ENCODE data around the gene SEMA3G. TPM values are rescaled to one million over a fixed set of nuclear protein-coding genes. Genes with fewer than 3 reads are reported as not detected.
A peak's percentile ranks its signal among the peaks of the same experiment; 100 is the strongest.

The SEMA3G gene
- total RNA-seq, 2 donors from 2014 or later = 5.1 to 5.5 TPM

GRCh38 chr3:52456169-52456799 lies 11.4 kb upstream of the SEMA3G start:
- no peak for DNase-seq
- ATAC-seq = no peak
- intact Hi-C loops (cut with DNase I, micrococcal nuclease) = no loop called here

GRCh38 chr3:52455283-52456168 lies 10.6 kb upstream of the SEMA3G start, which contains the start of gene NISCH:
NISCH (plus strand) TSS chr3:52455604; CDS start chr3:52455642, 38 bp downstream.
- intact Hi-C loops (cut with DNase I, micrococcal nuclease) = no loop called here
- ATAC-seq = peak; percentile 91
- DNase-seq = peak; percentile 86 to 95

DNA sequence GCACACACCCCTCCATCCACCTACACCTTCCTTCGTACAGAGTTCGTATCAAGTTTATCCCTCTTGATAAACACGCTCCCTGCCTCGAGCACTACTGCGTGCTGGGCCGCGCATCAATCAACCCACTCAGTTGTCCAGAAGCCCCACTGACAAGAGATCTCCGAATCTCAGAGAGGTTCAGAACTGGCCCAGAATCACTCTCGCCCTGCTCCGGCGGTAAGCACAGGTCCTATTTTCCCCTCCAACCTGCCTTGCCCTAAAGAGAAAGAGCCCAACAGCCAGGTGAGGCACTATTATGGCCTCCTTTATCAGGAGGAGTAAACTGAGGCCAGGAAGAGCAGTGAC lies 10.0 kb upstream of the SEMA3G start:
- intact Hi-C loops (cut with DNase I, micrococcal nuclease) = no loop called here
- ATAC-seq (peak; percentile 18), DNase-seq (no peak)

DNA sequence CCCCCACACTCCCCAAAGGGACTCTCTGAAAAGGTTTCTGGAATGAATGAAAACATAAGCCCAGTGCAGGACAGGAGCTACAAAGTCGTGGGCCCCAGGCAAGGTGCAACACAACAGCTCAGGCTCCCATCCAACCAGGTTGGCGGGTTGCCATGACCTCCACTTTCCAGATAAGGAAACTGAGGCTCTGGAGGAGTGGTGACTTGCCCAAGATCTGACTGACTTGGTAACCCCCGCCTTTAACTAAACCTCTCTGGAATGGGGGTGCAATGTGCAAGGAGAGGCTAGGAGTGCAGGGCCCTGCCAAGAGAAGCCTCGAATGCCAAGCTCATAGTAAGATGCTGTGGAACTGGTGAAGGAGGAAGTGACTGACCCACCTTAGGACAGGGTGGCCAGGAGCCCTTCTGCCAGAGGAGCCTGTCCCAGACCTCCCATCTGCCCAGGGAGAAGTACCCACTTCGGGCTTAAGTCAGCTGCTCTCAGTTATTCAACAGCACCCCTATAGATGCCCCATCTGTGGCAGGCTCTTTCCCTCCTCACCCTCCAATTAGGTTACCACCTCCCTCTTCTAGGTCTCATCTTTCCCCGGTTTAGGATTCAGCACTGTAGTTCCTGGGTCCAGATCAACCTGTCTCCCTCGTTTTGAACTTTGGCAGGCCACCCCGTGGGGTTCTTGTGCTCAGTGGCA lies 9.5 kb upstream of the SEMA3G start:
- ATAC-seq = peak; percentile 6
- peak in 1 of 2 donors; percentile 37 for DNase-seq
- intact Hi-C loops (cut with DNase I, micrococcal nuclease) = no loop called here

- no peak for ATAC-seq
- intact Hi-C loops (cut with DNase I, micrococcal nuclease) = no loop called here
- no peak for DNase-seq
These were observed 8.8 kb upstream of the SEMA3G start, which contains the start of gene TNNC1 for GRCh38 chr3:52453496-52454249. TNNC1 (minus strand) TSS chr3:52454041; CDS start chr3:52454015, 26 bp downstream.

- DNase-seq (no peak), ATAC-seq (no peak)
- intact Hi-C loops (cut with DNase I, micrococcal nuclease) = no loop called here
These were observed 7.8 kb upstream of the SEMA3G start for GRCh38 chr3:52452570-52453221.

GRCh38 chr3:52452126-52452525 lies 7.2 kb upstream of the SEMA3G start:
- DNase-seq = no peak
- intact Hi-C loops (cut with DNase I, micrococcal nuclease) = no loop called here
- ATAC-seq = no peak

DNA sequence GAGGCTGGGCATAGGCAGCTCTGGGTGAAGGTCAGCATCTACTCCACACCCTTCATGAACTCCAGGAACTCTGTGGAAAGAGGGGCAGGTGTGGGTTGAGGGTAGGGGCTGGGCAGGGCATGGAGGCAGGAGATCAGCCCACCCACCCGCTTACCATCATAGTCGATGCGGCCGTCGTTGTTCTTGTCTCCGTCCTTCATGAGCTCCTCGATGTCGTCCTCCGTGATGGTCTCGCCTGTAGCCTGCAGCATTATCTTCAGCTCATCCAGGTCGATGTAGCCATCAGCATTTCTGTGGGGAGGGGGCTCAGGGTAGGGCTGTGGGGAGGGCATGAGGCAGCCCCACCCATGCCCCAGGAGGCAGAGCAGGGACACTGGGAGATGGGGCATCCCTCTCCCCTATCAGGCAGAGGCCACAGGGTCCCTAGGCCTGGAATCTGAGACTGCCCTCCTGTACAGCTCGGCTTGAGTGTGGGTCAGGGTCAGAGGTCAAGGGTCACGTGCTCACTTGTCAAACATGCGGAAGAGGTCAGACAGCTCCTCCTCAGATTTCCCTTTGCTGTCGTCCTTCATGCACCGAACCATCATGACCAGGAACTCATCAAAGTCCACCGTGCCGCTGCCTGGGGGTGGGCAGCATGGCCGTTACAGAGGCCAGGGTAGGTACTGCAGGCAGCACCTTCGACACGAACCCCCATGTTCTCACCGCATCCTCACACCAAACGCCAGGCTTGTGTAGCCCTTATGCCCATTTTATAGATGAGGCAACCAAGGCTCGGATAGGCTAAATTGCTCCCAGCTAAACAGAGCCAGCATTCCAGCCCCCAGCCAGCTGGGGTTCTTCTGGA lies 6.6 kb upstream of the SEMA3G start:
- intact Hi-C loops (cut with DNase I, micrococcal nuclease) = no loop called here
- no peak for DNase-seq
- no peak for ATAC-seq

GRCh38 chr3:52450489-52451236 lies 5.8 kb upstream of the SEMA3G start:
- ATAC-seq = no peak
- DNase-seq = no peak

GRCh38 chr3:52447512-52448355 lies 2.8 kb upstream of the SEMA3G start:
- DNase-seq = no peak
- no peak for ATAC-seq
- intact Hi-C loops (cut with DNase I, micrococcal nuclease) = no loop called here

More at GRCh38 chr3:52450489-52451236, 5.8 kb upstream of the SEMA3G start:
- intact Hi-C loops (cut with DNase I, micrococcal nuclease) = no loop called here

DNA sequence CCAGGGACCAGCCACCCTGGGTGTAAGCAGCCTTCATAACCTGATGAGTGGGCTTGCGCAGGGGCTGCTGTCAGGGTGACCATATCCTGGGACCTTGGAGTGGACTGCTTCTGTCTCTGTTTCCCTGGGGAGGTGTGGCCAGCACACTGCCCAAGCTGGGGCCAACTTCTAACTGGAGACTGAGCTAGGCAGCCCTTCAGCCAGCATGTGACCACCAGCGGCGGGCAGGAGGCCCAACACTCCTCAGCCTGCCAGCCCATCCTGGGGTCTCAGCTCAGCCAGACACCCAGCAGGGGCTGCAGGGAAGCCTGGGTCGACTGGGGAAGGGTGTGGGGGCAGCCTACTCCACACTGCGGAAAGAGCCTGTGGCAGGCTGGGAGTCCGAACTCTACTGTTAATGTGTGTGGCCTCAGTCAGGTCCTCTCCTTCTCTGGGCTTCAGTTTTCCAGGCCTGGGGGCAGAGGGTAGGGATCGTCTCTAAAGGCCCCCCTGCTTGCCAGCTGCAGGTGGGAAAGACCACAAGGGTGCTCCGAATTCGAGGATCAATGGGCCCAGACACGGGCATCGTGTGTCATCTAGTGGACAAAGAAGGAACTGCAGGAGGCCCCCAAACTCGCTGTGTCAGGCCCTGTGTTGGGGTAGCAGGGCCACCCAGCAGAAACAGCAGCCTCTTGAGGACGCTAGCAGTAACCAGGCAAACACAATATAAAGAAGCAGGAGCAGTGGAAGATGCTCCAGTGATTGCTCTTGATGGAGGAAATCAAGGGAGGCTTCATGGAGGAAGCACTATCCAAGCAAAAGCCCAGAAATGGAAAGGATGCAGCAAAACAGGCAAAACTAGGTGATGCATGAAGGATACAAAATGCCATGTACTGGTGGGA lies 2.0 kb upstream of the SEMA3G start:
- peak; percentile 37 for ATAC-seq
- intact Hi-C loops (cut with DNase I, micrococcal nuclease) = no loop called here
- peak in 1 of 2 donors; percentile 68 for DNase-seq

GRCh38 chr3:52446042-52446441 lies 1.1 kb upstream of the SEMA3G start:
- no peak for ATAC-seq
- intact Hi-C loops (cut with DNase I, micrococcal nuclease) = no loop called here
- no peak for DNase-seq

GRCh38 chr3:52443791-52444687 lies 864 bp downstream of the SEMA3G start:
- DNase-seq = no peak
- intact Hi-C loops (cut with DNase I, micrococcal nuclease) = no loop called here
- no peak for ATAC-seq

GRCh38 chr3:52443268-52443610 lies 1.7 kb downstream of the SEMA3G start:
- intact Hi-C loops (cut with DNase I, micrococcal nuclease) = no loop called here
- DNase-seq = no peak
- no peak for ATAC-seq
